Activated CD8-positive, alpha-beta memory T cell treated with anti-CD3 and anti-CD28 coated beads, Interleukin-2, amount 50 U/mL, for 1 hour (primary cell): Measurements from ENCODE around the gene UNC13B.

ENCODE experiments used
- DNase-seq: peaks from one replicate; pipeline ENCODE4 v3.0.0-alpha.2; 2020; ENCODE audit errors: extremely low read depth

Gene UNC13B

DNA sequence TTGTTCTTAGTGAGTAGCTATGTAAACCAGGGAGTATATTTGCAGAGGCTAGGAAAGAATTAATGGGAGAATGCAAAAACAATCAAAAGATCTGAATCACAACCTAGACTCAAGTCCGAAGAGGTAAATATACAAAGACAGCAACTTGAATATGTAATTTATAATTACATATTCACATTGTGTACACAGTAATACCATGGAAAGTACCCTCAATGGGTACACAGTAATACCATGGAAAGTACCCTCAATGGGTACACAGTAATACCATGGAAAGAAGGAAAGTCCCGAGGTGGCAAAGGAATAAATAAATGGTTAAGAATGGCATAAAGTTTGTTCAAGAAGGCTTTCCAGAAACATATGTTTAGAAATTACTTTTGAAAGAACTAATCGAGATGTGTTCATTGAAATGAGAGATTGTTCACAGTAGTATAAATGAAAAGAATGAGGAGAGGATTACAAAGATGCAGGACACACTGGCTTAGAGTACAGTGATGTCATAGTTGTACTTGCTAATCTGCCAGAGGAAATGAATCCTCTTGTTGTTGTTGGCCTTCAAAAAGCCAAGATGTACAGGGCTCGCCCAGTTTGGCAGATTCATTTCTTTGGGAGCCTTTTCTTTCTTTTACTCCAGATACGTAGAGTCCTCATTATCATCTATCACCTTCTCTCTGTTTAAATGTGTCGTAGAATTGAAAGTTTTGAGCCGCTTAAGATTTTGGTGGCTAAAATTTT is 116.0 kb downstream of the UNC13B start:
- no peak for DNase-seq

DNA sequence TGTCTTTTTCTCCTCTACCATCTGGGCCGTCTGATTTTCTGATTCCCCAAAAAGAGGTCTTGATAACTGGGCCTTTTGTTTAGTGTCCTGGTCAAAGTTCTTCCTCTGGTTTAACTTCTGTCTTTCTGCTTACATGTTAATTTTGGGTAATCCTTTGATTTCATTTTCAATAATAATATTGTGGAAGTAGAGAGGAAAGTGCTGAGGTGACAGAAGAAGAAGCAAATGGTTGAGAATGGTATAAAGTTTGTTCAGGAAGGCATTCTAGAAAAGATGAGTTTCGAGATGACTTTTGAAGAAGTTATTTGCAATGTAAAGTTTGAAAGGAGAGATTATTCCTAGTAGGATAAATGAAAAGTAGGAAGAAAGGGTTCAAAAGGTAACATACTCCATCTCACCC is 118.1 kb downstream of the UNC13B start:
- no peak for DNase-seq

DNA sequence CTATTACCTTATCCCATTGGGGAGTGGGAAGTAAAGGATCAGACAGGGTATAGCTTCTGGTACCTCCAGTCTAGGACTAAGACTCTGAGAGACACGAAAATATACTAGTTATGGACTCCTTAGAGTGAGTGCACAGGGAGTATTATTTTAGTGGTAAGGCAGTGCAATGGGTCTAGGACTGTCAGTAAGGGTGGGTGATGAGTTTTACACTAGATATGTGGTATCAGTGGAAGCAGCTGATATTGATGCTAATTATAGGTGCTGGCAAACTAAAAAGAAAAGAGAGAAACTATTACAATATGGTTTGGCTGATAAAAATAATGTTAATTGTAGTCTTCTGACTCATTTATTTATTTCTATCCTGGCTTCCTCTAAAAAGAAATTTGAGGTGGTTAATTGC is 118.6 kb downstream of the UNC13B start:
- DNase-seq = no peak

DNA sequence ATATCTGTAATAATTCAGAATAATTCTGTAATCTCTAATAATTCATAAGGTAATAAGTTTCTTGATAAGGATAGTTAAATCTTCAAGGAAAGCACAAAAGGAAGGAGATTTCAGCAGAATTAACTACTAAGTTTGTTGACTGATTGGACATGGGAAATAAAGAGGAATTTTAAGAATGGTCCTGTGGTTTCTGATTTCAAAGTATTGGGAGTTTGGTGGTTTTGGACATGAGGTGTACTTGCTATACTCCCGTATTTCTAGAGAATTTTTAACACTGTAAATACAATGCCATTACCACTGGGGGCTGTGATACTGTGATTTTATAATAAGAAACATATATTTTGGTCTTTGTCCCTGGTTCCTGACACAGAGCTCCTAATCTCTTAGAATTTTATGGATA is 123.9 kb downstream of the UNC13B start:
- no peak for DNase-seq

DNA sequence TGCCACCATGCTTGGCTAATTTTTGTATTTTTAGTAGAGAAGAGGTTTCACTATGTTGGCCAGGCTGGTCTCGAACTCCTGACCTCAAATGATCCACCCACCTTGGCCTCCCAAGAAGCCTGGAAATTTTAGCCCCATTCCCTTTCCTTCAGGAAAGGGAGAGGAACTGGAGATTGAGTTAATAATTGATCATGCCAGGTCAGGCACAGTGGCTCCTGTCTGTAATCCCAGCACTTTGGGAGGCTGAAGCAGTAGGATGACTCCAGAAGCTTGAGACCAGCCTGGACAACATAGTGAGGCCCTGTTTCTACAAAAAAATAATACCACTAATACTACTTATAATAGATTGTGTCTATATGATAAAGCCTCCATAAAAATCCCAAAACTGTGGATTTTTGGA is 124.6 kb downstream of the UNC13B start:
- no peak for DNase-seq

DNA sequence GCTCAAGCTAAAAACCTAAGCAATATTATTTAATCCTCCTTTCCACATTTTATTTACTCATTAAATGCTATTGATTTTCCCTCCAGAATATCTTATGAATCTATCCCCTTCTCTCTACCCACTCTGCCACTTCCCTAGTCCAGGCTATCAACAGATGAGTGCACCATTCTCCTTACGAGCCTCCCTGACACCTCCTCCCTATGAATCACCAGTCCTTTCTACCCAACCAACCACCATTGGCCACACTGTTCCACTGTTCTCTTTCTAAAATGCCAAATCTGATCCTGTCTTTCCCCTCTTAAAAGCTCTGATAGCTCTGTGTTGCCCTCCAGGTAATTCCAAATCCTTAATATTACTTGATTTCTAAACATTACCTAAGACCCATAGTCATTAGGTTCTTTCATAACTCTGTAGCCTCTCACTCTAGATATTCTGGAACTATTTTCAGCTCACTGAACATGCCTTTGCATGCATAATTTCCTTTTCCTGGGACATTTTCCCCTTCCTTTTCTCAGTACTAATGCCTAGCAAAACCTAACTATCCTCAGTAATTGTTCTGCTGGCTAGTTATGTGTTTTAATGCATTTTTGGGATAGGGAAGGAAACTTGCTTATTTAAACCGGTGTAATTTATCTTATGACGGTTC is 126.3 kb downstream of the UNC13B start:
- no peak for DNase-seq

DNA sequence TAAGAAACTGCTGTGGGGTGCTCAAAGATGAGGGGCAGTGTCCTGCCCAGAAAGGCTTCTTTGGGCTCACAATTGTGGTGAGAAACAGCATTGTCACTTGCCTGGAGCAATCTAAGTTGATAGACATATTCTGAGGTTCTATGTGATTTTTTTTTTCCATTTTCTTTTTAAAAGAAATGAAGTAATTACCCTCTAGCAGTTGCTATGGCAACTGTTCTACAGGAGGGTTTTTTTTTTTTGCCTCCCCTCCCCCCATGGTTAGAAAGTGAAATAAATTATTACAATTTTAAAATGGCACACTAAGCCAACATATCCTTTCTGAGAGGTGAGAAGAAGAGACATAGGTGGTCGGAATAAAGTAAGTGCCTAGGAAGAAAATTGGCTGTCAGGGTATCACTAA is 127.0 kb downstream of the UNC13B start:
- DNase-seq = no peak

DNA sequence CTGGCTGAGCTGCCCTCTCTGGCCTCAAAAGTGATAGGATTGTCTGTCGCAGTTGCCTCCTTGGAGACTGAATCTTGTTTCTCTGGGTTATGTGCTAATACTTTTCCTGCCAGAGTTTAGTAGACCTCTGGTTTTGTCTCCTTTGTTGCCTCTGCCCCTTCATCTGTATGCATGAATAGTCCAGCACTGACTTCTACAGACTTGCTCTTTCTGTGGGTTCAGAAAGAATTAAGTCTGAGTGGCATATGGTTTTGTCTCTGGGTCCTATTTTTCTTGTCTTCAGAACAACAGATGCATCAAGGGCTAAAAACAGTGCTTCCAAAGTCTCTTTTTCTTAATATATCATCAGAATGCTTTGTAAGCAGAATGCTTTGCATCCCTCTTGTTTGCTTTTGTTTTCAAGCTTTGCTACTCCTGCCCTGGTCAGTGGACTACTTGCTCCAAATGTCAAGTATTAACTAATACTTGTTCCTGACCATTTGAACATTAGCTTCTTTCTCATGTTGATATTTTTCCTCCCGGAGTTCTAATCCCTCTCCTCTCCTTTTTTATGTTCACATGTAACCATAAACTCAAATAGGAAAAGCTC is 131.7 kb downstream of the UNC13B start:
- no peak for DNase-seq

DNA sequence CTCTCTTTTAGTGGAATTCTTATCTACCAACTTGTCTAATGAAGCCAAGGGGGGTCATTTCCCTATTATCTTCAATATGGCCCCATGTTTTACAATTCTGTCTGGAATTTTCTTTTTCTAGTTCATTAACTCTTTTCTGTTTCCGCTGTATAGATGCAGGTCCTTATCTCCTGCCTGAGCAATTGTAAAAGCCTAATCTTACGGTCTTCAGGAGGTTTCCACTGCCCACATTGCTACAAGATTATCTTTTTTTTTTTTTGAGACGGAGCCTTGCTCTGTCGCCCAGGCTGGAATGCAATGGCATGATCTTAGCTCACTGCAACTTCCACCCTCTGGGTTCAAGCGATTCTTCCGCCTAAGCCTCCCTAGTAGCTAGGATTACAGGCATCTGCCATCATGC is 132.3 kb downstream of the UNC13B start:
- no peak for DNase-seq

DNA sequence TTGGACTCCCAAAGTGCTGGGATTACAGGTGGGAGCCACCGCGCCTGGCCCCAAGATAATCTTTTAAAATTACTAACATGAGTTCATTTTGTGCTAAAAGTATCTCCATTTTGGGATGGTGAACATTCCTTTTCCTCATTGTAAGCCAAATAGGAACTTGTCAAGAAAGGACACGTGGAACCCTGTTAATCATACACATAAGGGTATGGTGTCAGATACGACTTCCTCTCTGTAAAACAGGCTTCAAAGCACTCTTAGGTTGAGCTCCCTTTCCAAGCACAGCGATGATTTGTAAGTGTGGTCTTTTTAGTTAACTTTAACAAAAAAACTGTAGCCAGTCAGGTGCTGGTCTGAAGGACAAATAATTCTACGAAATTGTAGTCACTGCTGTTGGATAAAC is 132.7 kb downstream of the UNC13B start:
- no peak for DNase-seq

DNA sequence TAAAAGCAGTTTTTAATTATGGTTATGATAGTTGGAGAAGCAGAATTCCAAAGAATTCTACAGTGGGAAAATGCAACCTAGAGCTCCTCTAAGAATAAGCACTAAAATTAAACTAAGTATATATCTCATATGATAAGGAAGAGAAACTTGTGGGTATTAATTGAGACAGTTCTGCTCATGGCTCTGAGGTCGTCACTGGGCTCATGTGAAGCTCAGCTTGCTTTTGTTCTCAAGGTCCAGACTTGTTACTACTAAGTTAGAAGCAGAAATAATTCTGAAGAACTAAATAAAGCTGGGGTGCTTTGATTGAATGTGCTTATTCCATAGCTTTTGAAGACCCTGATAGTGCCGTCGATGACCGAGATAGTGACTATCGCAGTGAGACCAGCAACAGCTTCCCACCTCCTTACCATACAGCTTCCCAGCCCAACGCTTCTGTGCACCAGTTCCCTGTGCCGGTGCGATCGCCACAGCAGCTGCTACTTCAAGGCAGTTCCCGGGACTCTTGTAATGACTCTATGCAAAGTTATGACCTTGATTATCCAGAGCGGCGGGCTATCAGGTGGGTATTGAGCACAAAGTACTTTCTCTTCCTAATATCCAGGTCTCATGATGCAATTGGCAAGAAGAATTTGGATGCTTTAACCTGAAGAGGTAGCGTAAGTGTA is 133.7 kb downstream of the UNC13B start:
- no peak for DNase-seq

DNA sequence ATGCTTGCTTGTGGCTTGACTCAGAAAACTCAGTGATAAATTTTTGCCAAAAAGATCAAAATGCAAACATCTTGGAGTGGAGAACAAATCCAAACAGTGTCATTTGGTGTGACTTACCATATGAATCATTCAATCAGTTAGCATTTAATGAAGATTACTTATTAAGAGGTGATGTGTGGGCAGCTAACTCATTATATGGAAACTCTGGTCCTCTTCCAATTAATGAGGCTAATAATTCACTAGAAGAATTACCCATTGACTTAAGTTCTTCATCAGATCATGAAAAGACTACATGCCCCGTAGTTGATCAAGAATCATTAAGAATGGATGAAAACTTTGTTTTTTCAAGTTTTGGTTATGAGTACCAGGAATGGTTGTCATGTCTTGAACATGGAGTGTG is 141.8 kb downstream of the UNC13B start:
- no peak for DNase-seq

DNA sequence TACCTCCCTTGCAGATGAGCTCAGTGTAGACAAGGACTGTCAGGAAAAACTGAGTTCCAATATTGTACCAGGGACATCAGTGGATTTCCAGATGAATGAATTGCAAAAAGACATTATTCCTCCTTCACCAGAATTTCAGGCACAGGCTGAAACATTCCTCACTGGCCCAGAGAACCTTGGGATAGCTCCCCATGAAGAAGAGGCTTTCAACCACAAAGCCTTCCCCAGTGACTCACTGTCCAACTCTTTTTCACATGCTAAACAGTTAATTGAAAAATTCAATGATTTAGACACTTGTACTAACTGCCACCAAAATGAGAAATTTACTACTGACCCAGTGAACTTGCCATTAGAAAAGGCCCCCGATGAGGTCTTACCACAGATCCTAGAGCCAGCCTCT is 144.5 kb downstream of the UNC13B start:
- DNase-seq = no peak

DNA sequence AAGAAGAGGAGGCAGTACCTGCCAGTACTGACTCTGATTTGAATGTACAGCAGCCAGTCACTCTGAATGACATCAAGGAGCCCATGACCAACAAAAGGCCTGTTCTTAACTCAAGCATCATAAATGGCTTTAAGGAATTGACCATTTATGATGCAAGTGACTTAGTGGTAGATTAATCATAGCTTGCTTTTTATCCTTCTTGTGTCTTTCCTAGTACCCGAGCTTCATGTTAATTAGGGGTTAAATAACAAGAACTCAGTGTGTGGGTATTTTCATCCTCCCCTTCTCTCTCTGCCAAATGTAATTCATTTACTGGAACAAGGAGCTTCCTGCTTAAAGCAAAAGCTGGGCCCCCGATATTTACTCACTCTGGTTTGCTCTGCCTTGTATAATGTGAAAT is 146.5 kb downstream of the UNC13B start:
- DNase-seq = no peak

DNA sequence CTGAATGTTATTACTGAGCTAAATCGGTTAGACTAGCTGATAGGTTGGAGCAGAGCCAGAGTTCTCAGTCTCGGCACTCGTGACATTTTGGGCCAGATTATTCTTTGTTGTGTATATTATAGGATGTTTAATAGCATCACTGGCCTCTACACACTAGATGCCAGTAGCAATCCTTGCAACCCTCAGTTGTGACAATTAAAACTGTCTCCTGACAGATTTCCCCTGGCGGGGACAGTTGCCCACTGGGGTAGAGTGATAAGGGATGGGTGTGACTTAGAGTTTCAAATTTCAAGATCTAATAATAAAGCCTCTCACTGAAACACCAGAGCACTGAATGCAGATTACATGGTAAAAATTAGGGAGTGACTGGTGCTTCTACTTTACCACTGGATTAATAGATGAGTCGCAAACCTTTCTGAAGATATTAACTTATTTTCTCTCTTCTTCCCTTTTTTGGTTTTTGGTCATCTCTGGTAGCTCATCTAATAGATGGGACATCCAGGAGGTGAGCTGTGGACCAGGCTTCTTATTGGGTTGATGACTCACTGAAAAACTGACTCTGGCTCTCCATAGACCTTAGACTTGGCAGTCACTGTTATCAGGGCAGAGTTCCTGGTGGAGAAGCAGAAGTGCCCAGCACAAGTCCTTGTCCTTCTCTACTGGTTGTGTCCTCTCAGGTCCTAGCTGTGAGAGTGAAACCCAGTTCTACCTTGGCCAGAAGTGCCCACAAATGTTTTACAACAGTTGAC is 150.3 kb downstream of the UNC13B start:
- no peak for DNase-seq

DNA sequence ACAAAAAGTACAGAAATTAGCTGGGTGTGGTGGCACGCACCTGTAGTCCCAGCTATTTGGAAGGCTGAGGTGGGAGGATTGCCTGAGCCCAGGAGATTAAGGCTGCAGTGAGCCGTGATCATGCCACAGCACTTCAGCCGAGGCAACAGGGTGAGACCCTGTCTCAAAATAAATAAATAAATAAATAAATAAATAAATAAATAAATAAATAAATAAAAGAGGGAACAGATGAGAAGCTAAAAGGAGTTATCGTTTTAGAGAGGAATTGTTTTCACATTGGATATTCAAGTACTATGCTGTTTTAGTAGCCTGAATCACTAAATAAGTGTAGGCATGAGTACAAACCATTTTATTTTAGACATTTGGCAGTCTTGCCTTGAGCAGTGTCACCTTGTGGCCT is 151.7 kb downstream of the UNC13B start:
- no peak for DNase-seq

DNA sequence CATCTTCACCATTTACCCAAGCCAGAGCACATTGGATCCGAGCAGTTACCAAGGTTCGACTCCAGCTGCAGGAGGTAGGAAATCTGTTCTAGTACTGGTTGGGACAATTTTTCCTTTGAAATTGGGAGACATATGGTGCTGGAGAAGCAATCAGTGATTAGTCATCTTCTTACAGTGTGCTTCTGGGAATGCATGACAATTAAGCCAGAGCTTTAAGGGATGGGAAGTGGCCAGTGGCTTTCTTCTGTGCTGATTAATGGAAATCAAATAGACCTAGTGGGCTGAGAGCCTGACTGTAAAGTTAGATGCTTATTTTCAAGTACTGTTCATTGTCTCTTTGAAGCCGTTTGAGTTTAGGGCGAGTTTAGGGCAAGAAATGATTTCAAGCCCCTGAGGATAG is 152.1 kb downstream of the UNC13B start:
- DNase-seq = no peak

DNA sequence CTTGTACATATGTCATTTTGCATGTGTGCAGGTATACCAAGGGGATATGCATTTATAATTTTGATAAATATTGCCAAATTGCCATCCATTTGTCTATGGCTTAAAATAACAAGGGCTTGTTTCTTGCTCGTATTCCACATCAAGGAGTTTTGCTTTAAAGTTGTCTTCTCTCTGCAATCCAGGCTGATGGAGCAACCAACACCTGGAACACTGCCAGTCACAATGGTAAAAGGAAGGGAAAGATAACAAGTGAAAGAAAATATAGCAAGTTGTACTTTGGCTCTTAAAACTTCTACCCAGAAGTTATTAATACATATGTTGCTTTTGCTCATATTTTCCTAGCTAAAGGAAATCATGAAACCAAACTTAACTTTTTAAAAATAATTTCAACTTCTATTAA is 156.9 kb downstream of the UNC13B start:
- no peak for DNase-seq

DNA sequence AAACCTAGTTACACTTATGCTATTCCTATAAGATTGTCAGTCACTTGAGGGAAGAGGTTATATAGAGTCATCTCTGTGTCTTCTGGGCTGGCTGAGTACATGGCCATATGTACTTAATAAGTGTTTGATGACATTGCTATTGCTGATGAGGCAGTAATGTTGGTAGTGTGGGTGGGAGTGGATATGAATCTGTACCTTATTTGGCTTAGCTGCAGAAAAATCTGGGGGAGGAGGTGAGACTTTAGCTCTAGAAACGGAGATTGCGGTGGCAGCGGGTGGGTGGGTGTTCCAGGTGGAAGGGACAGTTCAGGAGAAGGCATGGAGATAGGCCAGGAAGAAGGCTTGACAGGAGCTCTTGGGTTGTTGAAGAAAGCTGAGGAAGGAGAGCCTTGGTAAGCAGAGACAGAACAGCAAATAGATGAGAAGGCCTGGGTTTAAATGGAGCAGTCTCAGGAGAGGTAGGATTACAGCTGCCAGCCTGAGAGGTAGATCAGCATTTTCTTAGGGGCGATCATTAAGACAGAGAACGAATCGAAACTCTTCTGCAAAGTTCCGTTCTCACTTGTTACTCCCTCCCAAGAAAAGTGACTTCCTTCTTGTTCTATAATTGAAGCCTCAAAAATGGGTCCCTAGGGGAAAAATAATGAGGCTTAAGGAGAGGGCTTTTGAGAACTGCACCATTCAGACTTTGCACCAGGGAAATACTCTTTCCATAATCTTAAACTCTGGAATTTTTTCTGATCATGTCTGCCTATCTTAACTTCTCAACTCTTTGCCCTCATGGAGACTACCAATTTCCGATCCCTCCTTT is 160.5 kb downstream of the UNC13B start:
- no peak for DNase-seq

DNA sequence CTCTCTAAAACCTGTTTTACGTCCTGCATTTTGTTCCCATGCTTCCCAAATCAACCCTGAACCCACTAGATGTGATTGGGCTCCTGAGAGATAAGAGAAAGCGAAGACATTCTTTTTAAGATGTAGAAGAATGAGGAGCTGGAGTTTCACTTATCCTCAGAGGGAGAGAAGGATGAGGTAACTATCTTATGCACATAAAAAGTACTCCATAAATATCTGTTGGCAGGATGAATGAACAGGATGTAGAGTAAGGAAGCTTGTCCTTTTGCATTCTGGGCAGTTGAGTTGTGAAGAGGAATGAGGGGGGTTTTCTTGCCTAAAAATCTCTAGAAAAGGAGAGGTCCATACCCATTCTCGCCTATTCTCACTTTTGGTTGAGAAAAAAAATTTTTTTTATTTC is 163.2 kb downstream of the UNC13B start:
- DNase-seq = no peak

DNA sequence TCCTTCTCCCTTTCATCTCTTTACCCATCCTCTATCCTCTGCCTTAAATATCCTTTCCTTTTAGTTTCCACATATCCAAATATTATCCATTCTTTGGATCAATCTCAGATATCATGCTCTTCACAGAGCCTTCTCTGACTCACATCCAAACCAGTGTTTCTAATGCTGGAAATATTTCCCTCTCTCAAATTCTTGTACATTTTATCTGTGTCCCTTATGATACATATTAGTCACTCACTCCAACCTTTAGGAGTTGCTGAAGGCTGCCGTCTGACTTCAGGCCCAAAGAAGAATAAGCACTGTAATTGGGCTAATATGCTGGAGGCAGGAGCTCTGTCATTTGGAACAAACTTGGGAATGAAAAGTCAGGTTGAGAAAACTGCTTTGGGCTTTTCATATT is 171.7 kb downstream of the UNC13B start:
- DNase-seq = no peak
